Cardiac fibroblast (primary cell): Measurements from ENCODE around the gene SLC17A9.
A peak's percentile ranks its signal among the peaks of the same experiment; 100 is the strongest.

Source experiments
- DNase-seq, 2 donors: peaks; one replicate each; pipeline versions ENCODE4 v3.0.0 to v3.0.0-alpha.2; 2010; ENCODE audit warnings: low read depth in 2 of 2
- H3K4me3 ChIP-seq, 2 donors: replicated peaks in 1 of 2; 1 replicate in 1 of 2; 2 replicates in 1 of 2; pipeline ENCODE4 v1.5.1; 2011; ENCODE audit warnings: low read depth in 2 of 2, low read length in 2 of 2, mild to moderate bottlenecking in 2 of 2, moderate library complexity in 1 of 2
- CTCF ChIP-seq: IDR thresholded peaks from one replicate; pipeline ENCODE4 v1.5.1; 2011; ENCODE audit warnings: low read depth, mild to moderate bottlenecking, low read length, inconsistent platforms

The SLC17A9 gene

GRCh38 chr20:63008541-63009044 lies 56.1 kb downstream of the SLC17A9 start:
- no peak for TF ChIP-seq CTCF
- DNase-seq = no peak
- no peak overlapping the region for H3K4me3 ChIP-seq

- peak; percentile 94 for TF ChIP-seq CTCF
- no peak overlapping the region for H3K4me3 ChIP-seq
- peak; percentile 65 to 68 for DNase-seq
Measured at GRCh38 chr20:63009045-63009961, 56.8 kb downstream of the SLC17A9 start.

GRCh38 chr20:63009988-63010769 lies 57.7 kb downstream of the SLC17A9 start:
- no peak for TF ChIP-seq CTCF
- H3K4me3 ChIP-seq = no peak overlapping the region
- DNase-seq = peak in 1 of 2 donors; percentile 17

GRCh38 chr20:63011798-63012197 lies 59.3 kb downstream of the SLC17A9 start:
- DNase-seq = no peak
- TF ChIP-seq CTCF = no peak
- H3K4me3 ChIP-seq = no peak overlapping the region

- TF ChIP-seq CTCF = no peak
- DNase-seq = no peak
- H3K4me3 ChIP-seq = no peak overlapping the region
Measured at GRCh38 chr20:63013207-63013606, 60.7 kb downstream of the SLC17A9 start.

- no peak for DNase-seq
- H3K4me3 ChIP-seq = no peak overlapping the region
- no peak for TF ChIP-seq CTCF
Measured at GRCh38 chr20:63014287-63014686, 61.8 kb downstream of the SLC17A9 start.
